Adrenal gland (tissue), 12 donors: ENCODE data around the gene CDCA4. TPM values are rescaled to one million over a fixed set of nuclear protein-coding genes. Genes with fewer than 3 reads are reported as not detected.

Experiments used
- DNase-seq, 7 donors: peaks; one replicate each; pipeline ENCODE4 v3.0.0-alpha.2; 2019 to 2020
- H3K27ac ChIP-seq, 5 donors: fragments of 200-600 bp; sonication (generic) in 4 of 5; 1 replicate in 3 of 5; 2 replicates in 2 of 5; pipeline versions ENCODE4 v1.5.1 to v1.8.0; 2016 to 2020; ENCODE audit warnings: mild to moderate bottlenecking in 1 of 5
- H3K27me3 ChIP-seq: fragments of 200-600 bp; 2 replicates; pipeline ENCODE4 v1.8.0; 2021
- H3K36me3 ChIP-seq, 2 donors: fragments of 200-600 bp; replicated peaks in 1 of 2; 1 replicate in 1 of 2; 2 replicates in 1 of 2; pipeline versions ENCODE4 v1.5.1 to v1.8.0; 2018 to 2022
- H3K4me1 ChIP-seq, 2 donors: fragments of 200-600 bp; replicated peaks in 1 of 2; 1 replicate in 1 of 2; 2 replicates in 1 of 2; pipeline versions ENCODE4 v1.5.1 to v1.8.0; 2018 to 2021
- H3K4me3 ChIP-seq, 4 donors: fragments of 200-600 bp; sonication (generic) in 3 of 4; one replicate each; pipeline ENCODE4 v1.5.1; 2016 to 2018
- H3K9me3 ChIP-seq, 3 donors: fragments of 200-600 bp; sonication (generic) in 1 of 3; replicated peaks in 1 of 3; 1 replicate in 2 of 3; 2 replicates in 1 of 3; pipeline versions ENCODE4 v1.5.1 to v1.8.0; 2016 to 2021
- CTCF ChIP-seq, 6 experiments: fragments of 450-650 bp in 4 of 6; fragments of 200-600 bp in 2 of 6; sonication (generic) in 1 of 6; IDR thresholded peaks; 1 replicate in 5 of 6; 2 replicates in 1 of 6; pipeline versions ENCODE4 v1.5.1 to v1.8.0; 2016 to 2021; ENCODE audit warnings: antibody characterized with exemption in 6 of 6, mild to moderate bottlenecking in 2 of 6, moderate library complexity in 1 of 6
- POLR2A ChIP-seq, 2 donors: fragments of 450-650 bp; IDR thresholded peaks; one replicate each; pipeline ENCODE4 v1.6.1; 2017; ENCODE audit warnings: antibody characterized with exemption in 2 of 2, mild to moderate bottlenecking in 2 of 2, moderate library complexity in 1 of 2
- WGBS, 4 donors: extraction: QIAGEN DNeasy Blood & Tissue Kit in 2 of 4; methylation state at CpG; one replicate each; pipeline versions ENCODE4 v1.1.5 to v1.1.7; 2013 to 2017; 5-methylcytosine and 5-hydroxymethylcytosine counted together
- intact Hi-C, 2 donors: fragments of 100-400 bp; cut with DNase I; formaldehyde crosslinking; loops; one replicate each; pipeline versions ENCODE4 v1.14.1 to v1.15.0; 2022 to 2023
- polyA plus RNA-seq, 3 donors: library from polyadenylated mRNA; stranded (reverse); fragments of 200-250 nt in 2 of 3; fragments of 350-450 nt in 1 of 3; fragmentation: Illumina TruSeq in 1 of 3; extraction: RNeasy Lipid Tissue Mini Kit (QIAGEN cat#74804) in 1 of 3; gene quantifications; one replicate each; pipeline ENCODE4 v1.2.3, GENCODE V29; 2013 to 2014
- total RNA-seq, 9 donors: library from RNA; depleted of rRNA in 4 of 9; stranded (reverse); fragments of >200 nt in 4 of 9; fragments of 120-200 nt in 1 of 9; fragmentation: NEBNext Ultra II Directional in 1 of 9; extraction: Animal tissue kit (Norgen Biotek cat#: 25700) in 1 of 9; gene quantifications; one replicate each; pipeline versions ENCODE4 v1.1.0 to v1.2.4, GENCODE V29; 2013 to 2023
- donor health status: healthy with polysubstance abuse.
- donor health status: Bipolar disorder and iron deficiency.
- donor health status: DM: yes; HTN: yes; CAD: no.
- donor health status: DM: no; HTN: no; CAD: no.
- donor health status: DM: no; HTN: no; CAD: no.
- donor health status: DM: yes; HTN: yes; CAD: no.

Gene CDCA4
- total and polyA plus RNA-seq, 12 donors = 0.66 to 10.5 (median 4.1) TPM

- WGBS, 4 donors = 71 to 78% (median 71%) methylated on average over 7 to 16 of the region's 16 CpGs
- no peak for TF ChIP-seq POLR2A (IDR thresholded peaks at IDR 0.05)
- TF ChIP-seq CTCF (IDR thresholded peaks at IDR 0.05) = no peak
- Histone ChIP-seq H3K4me3 (no peak overlapping the region), H3K36me3 (no peaks in the 10 kb centered on the region), H3K4me1 (peaks cover 0 to 4% of the 10 kb centered on the region in 2 donors), H3K27ac (peak overlapping the region in 1 of 5 donors; percentile 83), H3K9me3 (no peaks in the 10 kb centered on the region), H3K27me3 (peaks cover 4% of the 10 kb centered on the region)
- intact Hi-C loops = no loop called here
- DNase-seq = peak in 1 of 7 donors; percentile 13
Observed at GRCh38 chr14:105059925-105060565, 39.2 kb upstream of the CDCA4 start.

DNA sequence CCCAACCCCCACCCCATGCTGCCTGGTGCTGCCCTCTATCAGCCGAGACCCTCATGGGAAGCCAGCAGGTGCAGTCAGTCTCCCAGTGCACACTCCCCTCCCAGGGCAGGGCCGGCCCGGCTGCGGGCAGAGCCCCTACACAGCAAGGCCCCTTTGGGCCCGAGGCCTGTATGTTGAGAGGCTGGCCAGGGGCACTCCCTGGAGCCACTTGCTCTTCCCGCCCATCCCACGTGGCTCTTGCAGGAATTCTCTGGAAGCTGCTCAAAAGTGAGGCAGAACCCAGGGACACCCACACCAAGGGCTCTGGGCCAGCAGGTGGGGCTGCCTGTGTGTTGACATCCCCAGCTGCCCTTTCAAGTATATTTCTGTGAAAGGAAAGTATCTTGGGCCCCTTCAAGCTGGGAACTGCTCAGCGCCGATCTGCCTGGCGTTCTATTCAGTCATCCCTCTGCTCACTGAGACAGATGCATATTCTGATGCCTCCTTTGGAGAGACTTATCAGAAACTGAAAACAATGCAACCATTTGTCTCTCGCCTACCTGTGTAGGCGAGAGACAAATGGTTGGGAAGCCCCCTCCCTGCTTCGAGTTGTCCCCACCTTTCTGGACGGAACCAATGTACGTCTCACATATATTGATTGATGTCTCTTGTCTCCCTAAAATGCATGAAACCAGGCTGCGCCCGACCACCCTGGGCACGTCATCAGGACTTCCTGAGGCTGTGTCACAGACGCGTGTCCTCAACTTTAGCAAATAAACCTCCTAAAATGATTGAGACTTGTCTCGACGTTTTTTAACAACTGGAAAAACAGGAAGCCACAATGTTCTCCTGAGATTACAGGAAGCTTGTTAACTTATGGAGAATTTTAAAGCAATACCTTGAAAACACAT, 38.4 kb upstream of the CDCA4 start:
- Histone ChIP-seq H3K27me3 (peaks cover 4% of the 10 kb centered on the region), H3K36me3 (no peaks in the 10 kb centered on the region), H3K4me3 (no peak overlapping the region), H3K27ac (no peak overlapping the region), H3K4me1 (peaks cover 0 to 4% of the 10 kb centered on the region in 2 donors), H3K9me3 (no peaks in the 10 kb centered on the region)
- TF ChIP-seq POLR2A (IDR thresholded peaks at IDR 0.05) (no peak), CTCF (IDR thresholded peaks at IDR 0.05) (no peak)
- DNase-seq = peak in 2 of 7 donors; percentile 11 to 14
- 66 to 72% (median 69%) methylated on average over 18 to 22 of the region's 22 CpGs for WGBS, 4 donors
- intact Hi-C loops = no loop called here

GRCh38 chr14:105058521-105059034, 37.7 kb upstream of the CDCA4 start:
- H3K9me3 ChIP-seq = no peaks in the 10 kb centered on the region
- 76 to 86% (median 81%) methylated on average over 9 to 14 of the region's 14 CpGs for WGBS, 4 donors
- peaks cover 4% of the 10 kb centered on the region for H3K27me3 ChIP-seq
- H3K4me1 ChIP-seq = peaks cover 0 to 4% of the 10 kb centered on the region in 2 donors
- H3K36me3 ChIP-seq = no peaks in the 10 kb centered on the region
- DNase-seq = no peak
- no peak overlapping the region for H3K27ac ChIP-seq
- H3K4me3 ChIP-seq = no peak overlapping the region
- intact Hi-C loops = no loop called here
- TF ChIP-seq POLR2A (IDR thresholded peaks at IDR 0.05) = no peak
- no peak for TF ChIP-seq CTCF (IDR thresholded peaks at IDR 0.05)

GRCh38 chr14:105056303-105056831, 35.5 kb upstream of the CDCA4 start:
- H3K36me3 ChIP-seq = no peaks in the 10 kb centered on the region
- H3K4me1 ChIP-seq = peaks cover 0 to 3% of the 10 kb centered on the region in 2 donors
- intact Hi-C loops = no loop called here
- TF ChIP-seq POLR2A (IDR thresholded peaks at IDR 0.05) = no peak
- no peak for TF ChIP-seq CTCF (IDR thresholded peaks at IDR 0.05)
- H3K4me3 ChIP-seq = no peak overlapping the region
- no peak for DNase-seq
- H3K9me3 ChIP-seq = no peaks in the 10 kb centered on the region
- peaks cover 4% of the 10 kb centered on the region for H3K27me3 ChIP-seq
- 58 to 72% (median 67%) methylated on average over 10 to 22 of the region's 22 CpGs for WGBS, 4 donors
- no peak overlapping the region for H3K27ac ChIP-seq
